RPMI7951 (cell line): ENCODE measurements around the gene CHMP3. TPM values are rescaled to one million over a fixed set of nuclear protein-coding genes. Genes with fewer than 3 reads are reported as not detected.
"Not testable (repeated sequence)": the region's sequence is repeated elsewhere in the genome, so short reads cannot be mapped to it uniquely, and the experiment has no call there.

ENCODE experiments used
- DNase-seq: peaks from one replicate; pipeline ENCODE4 v3.0.0-alpha.2; 2012; ENCODE audit warnings: low read depth
- total RNA-seq: library from RNA; depleted of rRNA; stranded (reverse); fragments of >200 nt; shearing (Covaris generic); gene quantifications from 2 replicates; pipeline ENCODE4 v1.2.3, GENCODE V29; 2014

Gene CHMP3
- total RNA-seq, 1 experiment from 2014 or later, result 63.3 TPM

DNA sequence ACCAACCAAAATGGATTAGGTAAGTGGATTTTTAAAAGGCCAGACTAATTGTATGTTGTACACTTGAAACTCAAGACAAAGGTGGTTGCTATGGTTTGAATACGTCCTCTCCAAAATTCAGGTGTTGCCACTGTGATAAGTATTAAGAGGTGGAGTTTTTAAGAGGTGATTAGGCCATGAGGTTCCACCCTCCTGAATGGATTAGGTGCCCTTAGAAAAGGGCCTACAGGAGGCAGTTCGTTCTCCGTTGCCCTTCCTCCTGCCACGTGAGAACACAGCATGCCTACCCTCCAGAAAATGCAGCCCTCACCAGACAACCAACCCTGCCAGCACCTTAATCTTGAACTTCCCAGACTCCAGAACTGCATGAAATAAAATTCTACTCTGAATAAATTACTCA lies 51.2 kb downstream of the CHMP3 start:
- DNase-seq, result no peak

- DNase-seq, result no peak
Measured at GRCh38 chr2:86510436-86510933, 52.8 kb downstream of the CHMP3 start.

- DNase-seq, result no peak
Measured at GRCh38 chr2:86507600-86507999, 55.6 kb downstream of the CHMP3 start.

DNA sequence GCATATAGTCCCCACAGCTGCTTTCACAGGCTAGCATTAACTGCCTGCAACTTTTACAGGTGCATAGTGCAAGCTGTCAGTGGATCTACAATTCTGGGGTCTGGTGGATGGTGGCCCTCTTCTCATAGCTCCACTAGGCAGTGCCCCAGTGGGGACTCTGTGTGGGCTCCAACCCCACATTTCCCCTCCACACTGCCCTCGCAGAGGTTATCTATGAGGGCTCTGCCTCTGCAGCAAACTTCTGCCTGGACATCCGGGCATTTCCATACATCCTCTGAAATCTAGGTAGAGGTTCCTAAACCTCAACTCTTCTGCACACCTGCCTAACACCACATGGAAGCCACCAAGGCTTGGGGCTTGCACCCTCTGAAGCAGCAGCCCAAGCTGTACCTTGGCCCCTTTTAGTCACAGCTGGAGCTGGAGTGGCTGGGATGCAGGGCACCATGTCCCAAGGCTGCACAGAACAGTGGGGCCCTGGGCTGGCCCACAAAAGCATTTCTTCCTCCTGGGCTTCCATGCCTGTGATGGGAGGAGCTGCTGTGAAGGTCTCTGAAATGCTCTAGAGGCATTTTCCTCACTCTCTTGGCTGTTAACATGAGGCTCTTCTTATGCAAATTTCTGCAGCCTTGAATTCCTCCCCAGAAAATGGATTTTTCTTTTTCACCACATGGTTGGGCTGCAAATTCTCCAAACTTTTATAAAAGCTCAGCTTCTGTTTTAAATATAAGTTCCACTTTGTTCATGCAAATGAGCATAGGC lies 62.7 kb downstream of the CHMP3 start:
- no peak for DNase-seq

DNA sequence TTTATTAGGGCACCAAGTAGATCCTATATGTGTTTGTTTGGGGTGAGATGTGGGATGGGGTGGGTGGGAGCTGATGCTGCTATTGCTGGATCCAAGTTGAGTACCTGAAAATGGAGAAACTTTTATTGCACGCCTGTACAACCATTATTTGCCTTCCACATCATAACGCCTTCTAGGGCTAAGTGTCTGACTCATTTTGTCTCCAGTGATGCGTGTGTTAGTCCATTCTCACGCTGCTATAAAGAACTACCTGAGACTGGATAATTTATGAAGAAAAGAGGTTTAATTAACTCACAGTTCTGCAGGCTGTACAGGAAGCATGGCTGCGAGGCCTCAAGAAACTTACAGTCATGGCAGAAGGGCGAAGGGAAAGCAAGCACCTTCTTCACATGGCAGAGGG lies 63.9 kb downstream of the CHMP3 start:
- DNase-seq, result no peak

DNA sequence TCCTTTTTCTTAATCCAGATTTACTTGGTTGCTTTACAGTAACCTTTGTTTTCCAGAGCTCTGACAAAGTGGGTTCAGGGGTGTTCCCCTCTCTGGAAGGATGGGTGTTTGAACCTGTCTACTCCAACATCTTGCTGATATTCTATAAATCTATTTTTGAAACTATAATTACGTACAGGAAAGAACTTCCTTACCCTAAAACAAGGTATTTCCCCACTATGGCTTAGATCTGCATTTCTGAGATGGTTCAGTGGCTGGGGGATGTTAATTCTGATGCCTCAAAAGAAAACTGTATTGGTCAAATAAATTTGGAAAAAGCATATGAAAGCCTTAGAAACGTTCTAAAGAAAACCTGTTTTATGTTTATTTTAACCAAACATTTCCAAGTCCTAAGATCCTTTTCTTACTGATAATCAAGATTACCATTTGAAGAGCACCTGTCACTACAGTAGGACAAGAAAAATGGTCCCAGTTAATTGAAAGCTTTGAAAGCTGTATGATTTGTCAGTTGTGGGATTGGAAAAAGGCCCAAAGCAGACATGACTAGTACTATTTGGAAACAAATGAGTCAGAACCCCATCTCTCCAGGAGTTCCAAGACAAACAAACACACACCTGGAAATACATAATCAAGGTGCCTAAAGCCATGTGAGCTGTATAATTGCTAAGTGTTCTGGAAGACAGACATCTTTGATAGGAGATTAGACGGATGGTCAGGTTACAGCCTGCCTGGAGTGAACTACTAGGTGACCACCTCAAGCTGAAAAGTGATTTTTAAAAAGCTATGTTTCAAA lies 64.6 kb downstream of the CHMP3 start:
- no peak for DNase-seq

DNA sequence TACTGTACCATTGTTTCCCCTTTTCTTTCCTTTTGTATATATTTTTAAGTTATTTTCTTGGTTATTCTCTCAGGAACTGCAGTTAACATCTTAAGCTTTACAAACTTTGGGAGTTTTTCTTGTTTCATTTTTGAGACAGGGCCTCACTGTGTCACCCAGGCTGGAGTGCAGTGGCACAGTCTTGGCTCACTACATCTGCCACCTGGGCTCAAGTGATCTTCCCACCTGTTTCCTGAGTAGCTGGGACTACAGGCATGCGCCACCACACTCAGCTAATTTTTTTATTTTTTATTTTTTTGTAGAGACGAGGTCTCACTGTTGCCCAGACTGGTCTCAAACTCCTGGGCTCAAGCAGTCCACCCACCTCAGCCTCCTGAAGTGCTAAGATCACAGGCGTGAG lies 66.9 kb downstream of the CHMP3 start:
- not testable (repeated sequence) for DNase-seq

- no peak for DNase-seq
Measured at GRCh38 chr2:86492048-86492453, 71.2 kb downstream of the CHMP3 start.

GRCh38 chr2:86491088-86491487 lies 72.2 kb downstream of the CHMP3 start:
- no peak for DNase-seq

DNA sequence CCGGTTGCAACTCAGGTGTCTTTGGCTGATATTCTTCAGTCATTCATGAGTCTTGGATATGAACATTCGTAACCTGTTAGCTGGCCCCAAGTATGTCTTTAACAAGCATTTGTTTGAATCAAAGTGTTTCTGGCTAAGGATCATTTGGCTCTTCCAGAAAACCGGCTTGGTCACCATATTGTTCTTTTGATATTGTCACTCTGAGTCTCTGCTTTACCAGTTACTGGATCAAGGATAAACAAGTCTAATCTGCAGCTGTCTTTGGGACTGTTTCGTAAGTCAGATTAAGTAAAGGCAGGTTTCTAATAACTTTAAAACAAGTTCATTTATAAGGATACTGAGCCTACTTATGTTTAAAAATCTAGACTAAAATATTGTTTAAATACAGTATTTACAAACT lies 73.0 kb downstream of the CHMP3 start:
- no peak for DNase-seq

DNA sequence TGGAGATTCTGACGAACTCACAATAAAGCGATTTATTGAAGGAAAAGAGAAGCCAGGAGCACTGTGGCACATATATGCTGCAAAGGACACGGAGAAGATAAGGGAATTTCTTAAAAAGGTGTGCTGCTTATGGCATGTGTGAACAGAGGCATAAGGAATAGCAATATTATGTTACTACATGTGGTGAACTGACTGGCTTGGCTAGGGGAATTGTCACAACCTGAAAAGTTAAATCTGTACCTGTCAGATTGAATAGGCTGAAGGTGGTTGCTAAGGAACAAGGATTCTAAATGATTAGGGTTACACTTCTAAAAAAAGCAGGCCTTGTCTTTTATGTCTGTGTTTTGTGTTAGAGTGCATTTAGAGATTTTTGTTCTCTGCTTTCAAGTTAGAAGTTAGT lies 73.7 kb downstream of the CHMP3 start:
- no peak for DNase-seq

- DNase-seq, result no peak
Measured at GRCh38 chr2:86488561-86489250, 74.5 kb downstream of the CHMP3 start.

GRCh38 chr2:86487062-86487461 lies 76.2 kb downstream of the CHMP3 start:
- DNase-seq, result no peak

GRCh38 chr2:86485802-86486201 lies 77.4 kb downstream of the CHMP3 start:
- no peak for DNase-seq

DNA sequence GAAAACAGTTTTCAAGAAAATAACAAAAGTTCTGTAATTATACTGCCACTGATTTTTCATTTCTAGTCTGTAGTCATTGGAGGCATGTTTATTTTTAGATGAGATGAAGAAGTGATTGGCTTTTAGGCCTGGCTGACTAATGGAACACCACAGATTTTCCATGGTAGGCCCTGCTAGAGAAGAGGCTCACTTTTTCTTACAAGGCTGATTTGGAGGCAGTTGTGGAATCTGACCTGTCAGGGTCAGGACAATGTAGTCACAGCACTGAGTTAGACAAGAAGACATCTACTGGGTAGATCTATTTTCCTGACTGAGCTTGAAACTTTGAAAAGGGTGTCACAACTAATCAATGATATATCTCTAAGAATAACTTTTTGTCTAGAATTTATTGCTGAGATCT lies 78.1 kb downstream of the CHMP3 start:
- no peak for DNase-seq

DNA sequence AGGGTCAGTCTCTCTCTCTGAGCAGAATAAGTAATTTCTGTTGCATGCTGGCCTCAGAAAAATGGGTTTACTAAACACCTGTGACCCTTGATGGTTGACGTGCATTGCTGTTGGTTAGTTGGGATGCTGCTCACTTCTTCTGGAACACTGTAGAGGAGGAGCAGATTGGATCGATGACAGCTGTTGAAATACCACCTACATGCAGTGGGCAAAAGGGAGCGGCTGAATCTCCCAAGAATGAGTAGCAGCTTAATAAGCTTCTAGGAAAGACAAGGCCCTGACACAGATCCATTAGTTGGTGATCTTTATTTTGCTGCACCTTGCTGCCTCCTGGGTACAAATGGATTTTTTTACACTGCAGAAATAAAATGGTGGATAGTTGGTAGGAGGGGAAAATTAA lies 78.9 kb downstream of the CHMP3 start:
- DNase-seq, result no peak

DNA sequence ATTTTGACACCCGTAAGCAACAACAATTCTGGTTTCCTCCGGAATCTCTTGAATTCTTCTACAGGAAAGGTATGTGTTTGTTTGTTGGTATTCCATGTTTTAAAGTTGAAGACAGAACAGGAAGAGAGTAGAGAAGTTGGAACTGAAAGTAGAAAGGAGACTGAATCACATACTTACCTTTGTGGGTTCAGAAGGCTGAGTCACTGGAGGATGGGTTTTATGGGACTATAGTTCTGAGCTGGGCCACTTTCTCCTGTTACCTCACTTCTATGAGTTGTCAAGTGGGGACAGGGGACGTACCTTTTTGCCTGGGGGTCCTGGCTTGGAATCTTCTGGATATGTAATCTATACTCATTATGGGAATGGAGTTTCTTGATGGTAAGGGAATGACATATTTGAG lies 81.2 kb downstream of the CHMP3 start:
- DNase-seq, result no peak

- no peak for DNase-seq
Measured at GRCh38 chr2:86480105-86480504, 83.1 kb downstream of the CHMP3 start.

DNA sequence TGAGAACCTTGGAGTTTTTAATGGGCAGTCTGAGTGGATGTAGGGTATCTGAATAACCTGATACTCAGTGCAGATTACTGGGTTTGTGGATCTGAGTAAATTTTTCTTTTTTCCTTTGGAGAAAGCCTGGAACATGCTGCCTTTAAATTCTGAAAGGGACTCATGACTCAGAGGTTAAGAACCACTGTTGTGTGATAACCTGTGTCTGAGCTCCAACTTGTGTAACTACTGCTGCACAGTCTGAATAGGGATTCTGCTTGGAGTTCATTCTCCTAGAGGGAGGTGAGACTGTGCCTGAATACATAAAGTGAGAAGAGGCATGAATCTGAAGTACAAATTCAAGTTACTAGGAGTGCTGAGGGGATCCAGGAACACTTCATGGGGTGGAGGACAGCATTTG lies 85.9 kb downstream of the CHMP3 start:
- no peak for DNase-seq

DNA sequence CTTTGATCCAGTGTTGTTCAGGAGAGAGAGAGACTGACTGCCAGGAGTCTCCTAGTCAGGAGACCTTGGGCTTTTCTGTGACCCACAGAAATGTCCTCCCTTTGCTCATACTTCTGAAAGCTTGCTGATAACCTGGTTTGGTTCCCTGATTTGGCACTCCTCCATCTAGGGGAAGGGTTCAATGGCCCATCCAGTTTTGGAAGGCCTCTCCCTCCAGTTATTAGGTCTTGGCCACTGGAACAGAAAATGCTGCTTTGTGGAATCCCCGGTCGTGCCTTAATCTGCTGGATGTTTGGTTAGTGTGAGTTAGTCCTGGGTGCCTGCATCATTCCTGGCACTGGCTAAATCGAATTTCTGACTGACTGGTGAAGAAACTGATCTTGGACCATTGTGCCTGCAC lies 86.3 kb downstream of the CHMP3 start:
- DNase-seq, result no peak

DNA sequence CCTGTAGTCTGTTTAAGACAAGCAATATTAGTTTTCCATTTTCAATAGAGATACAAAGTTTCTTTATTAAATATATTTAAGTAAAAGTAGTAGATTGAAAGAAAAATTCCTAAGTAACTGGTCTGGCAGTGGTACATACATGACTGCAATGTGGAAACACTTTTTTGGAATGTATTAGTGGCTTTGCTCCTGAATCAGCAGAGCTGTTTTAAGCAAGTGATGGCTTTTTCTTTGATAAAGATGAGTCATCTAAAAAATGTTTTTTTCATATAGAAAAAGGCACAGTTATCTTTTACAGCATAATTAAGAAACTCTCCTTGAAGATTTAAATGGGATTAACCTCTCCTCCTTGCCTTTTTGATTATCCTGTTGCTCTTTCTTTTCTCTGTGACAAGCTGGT lies 87.2 kb downstream of the CHMP3 start:
- DNase-seq, result no peak

- no peak for DNase-seq
Measured at GRCh38 chr2:86471637-86472036, 91.6 kb downstream of the CHMP3 start.

- DNase-seq, result no peak
Measured at GRCh38 chr2:86470890-86471289, 92.4 kb downstream of the CHMP3 start.
